ENCODE measurements around the gene C2.

DNA sequence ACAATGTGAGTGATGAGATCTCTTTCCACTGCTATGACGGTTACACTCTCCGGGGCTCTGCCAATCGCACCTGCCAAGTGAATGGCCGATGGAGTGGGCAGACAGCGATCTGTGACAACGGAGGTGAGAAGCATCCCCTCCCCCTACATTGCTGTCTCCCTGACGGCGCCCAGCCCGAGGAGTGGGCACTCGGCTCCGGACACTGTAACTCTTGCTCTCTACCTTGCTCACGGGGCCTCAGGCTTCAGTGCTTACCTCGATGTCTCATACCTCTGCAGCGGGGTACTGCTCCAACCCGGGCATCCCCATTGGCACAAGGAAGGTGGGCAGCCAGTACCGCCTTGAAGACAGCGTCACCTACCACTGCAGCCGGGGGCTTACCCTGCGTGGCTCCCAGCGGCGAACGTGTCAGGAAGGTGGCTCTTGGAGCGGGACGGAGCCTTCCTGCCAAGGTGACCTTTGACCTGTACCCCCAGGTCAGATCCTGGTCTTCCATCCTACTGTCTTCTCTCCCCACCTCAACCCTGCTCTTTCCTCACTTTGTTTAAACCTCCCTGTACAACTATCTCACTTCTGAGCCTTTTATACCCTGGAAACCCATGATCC is 19.7 kb downstream of the C2 start:
- no peak for TF ChIP-seq POLR2A (IDR thresholded peaks at IDR 0.05; ENCODE audit: low read depth, low read length)
- TF ChIP-seq POLR2AphosphoS5 (IDR thresholded peaks at IDR 0.05; ENCODE audit: low read depth, low read length): no peak

Measured in GM12892 (cell line).